Colonic mucosa (tissue), 4 donors: ENCODE data around the gene SH3BP4. TPM values are rescaled to one million over a fixed set of nuclear protein-coding genes. Genes with fewer than 3 reads are reported as not detected.

Experiments used
- DNase-seq: peaks from one replicate; pipeline ENCODE4 v3.0.0-alpha.2; 2020
- H3K27ac ChIP-seq: fragments of 200-600 bp; one replicate; pipeline ENCODE4 v1.8.0; 2021
- H3K27me3 ChIP-seq: fragments of 200-600 bp; one replicate; pipeline ENCODE4 v1.8.0; 2021
- H3K36me3 ChIP-seq: fragments of 200-600 bp; one replicate; pipeline ENCODE4 v1.8.0; 2021
- H3K4me1 ChIP-seq: fragments of 200-600 bp; one replicate; pipeline ENCODE4 v1.8.0; 2021; ENCODE audit warnings: mild to moderate bottlenecking
- H3K4me3 ChIP-seq: fragments of 200-600 bp; one replicate; pipeline ENCODE4 v1.8.0; 2021
- H3K9ac ChIP-seq, 2 donors: one replicate each; pipeline ENCODE4 v1.7.0; 2013; ENCODE audit warnings: control low read depth in 2 of 2, low read depth in 2 of 2, low read length in 2 of 2
- H3K9me3 ChIP-seq: fragments of 200-600 bp; one replicate; pipeline ENCODE4 v1.8.0; 2021
- CTCF ChIP-seq: fragments of 200-600 bp; IDR thresholded peaks from one replicate; pipeline ENCODE4 v1.8.0; 2022; ENCODE audit warnings: antibody characterized with exemption, mild to moderate bottlenecking
- intact Hi-C: fragments of 100-400 bp; cut with DNase I; formaldehyde crosslinking; loops from one replicate; pipeline ENCODE4 v1.14.1; 2022
- total RNA-seq, 2 donors: library from RNA; stranded (reverse); fragmentation: NEBNext Ultra II Directional in 1 of 2; extraction: Animal tissue kit (Norgen Biotek cat#: 25700) in 1 of 2; gene quantifications; one replicate each; pipeline ENCODE4 v1.2.1, GENCODE V29; 2021
- donor health status: healthy.
- donor health status: DM: no; HTN: no; CAD: no.
- donor health status: DM: no; HTN: no; CAD: no.

Gene SH3BP4
- total RNA-seq, 2 donors from 2014 or later = 29.1 to 44.4 TPM

GRCh38 chr2:235003096-235003775 lies 51.4 kb downstream of the SH3BP4 start:
- no peak for DNase-seq
- no peaks in the 10 kb centered on the region for H3K9me3 ChIP-seq
- no peaks in the 10 kb centered on the region for H3K36me3 ChIP-seq
- H3K9ac ChIP-seq = peak overlapping the region in 1 of 2 donors; percentile 12
- peaks cover 30% of the 10 kb centered on the region for H3K4me1 ChIP-seq
- TF ChIP-seq CTCF = no peak
- H3K4me3 ChIP-seq = no peak overlapping the region
- H3K27ac ChIP-seq = peak overlapping the region; percentile 36
- H3K27me3 ChIP-seq = no peaks in the 10 kb centered on the region
- intact Hi-C loops = no loop called here

- no peak overlapping the region for H3K27ac ChIP-seq
- peak overlapping the region in 1 of 2 donors; percentile 62 for H3K9ac ChIP-seq
- H3K36me3 ChIP-seq = no peaks in the 10 kb centered on the region
- H3K4me1 ChIP-seq = peaks cover 40% of the 10 kb centered on the region
- no peak for TF ChIP-seq CTCF
- DNase-seq = no peak
- intact Hi-C loops = no loop called here
- H3K9me3 ChIP-seq = no peaks in the 10 kb centered on the region
- H3K27me3 ChIP-seq = no peaks in the 10 kb centered on the region
- H3K4me3 ChIP-seq = no peak overlapping the region
Measured at GRCh38 chr2:235004329-235004903, 52.6 kb downstream of the SH3BP4 start.

DNA sequence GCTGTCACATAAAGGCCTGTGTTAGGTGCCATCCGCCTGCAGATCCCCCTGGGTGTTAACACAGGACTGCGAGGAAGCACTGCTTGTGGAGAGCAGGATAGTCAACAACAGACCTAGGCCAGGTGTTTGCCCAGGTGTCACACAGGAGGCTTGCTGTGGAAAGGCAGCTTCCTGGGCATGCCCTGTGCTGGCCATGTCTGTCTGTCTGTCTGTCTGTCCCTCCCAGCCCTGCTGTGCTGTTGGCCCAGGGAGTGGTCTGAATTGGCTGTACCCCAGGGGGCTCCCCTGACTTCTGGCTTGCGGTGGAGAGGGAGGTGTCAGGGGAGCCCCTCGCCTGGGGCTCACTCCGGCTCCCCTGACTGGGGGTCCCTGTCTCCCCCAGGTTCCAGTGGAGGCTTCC lies 53.2 kb downstream of the SH3BP4 start:
- no peak for DNase-seq
- no peaks in the 10 kb centered on the region for H3K36me3 ChIP-seq
- intact Hi-C loops = no loop called here
- H3K9me3 ChIP-seq = no peaks in the 10 kb centered on the region
- H3K27ac ChIP-seq = no peak overlapping the region
- H3K9ac ChIP-seq = peak overlapping the region in 1 of 2 donors; percentile 62
- no peak for TF ChIP-seq CTCF
- peaks cover 40% of the 10 kb centered on the region for H3K4me1 ChIP-seq
- H3K4me3 ChIP-seq = no peak overlapping the region
- no peaks in the 10 kb centered on the region for H3K27me3 ChIP-seq

DNA sequence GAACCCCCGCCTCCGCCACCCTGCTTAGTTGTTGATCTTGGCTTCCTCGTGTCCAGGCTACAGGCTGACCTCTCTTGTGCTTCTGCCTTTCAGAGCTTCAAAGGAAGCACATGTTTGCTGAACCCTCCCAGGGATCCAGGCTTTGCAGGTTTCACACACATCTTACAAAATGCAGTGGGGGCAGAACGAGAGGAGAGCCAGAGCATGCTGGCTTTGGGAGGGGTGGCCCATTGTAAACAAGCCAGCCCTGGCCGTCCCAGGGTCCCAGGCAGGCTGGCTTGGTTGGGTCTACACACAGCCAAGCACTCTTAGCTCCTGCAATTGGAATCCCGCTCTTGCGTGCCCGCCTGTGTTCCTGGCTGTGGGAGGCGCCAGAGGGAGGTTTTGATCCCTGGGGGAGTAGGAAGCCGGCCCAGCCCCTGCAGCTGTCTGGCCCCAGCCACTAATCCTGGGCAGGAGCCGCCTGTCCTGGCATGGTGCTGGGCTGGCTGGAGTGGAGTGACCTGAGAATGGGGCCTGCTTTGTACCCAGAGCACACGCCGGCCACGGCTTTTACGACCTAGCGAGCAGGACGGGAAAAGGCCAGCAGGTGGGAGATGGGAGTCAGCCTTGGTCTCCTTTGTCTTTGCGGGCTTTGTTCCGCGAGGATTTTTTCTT lies 53.9 kb downstream of the SH3BP4 start:
- H3K27me3 ChIP-seq = no peaks in the 10 kb centered on the region
- no peaks in the 10 kb centered on the region for H3K9me3 ChIP-seq
- no peak overlapping the region for H3K27ac ChIP-seq
- peak overlapping the region in 1 of 2 donors; percentile 62 for H3K9ac ChIP-seq
- intact Hi-C loops = no loop called here
- peaks cover 40% of the 10 kb centered on the region for H3K4me1 ChIP-seq
- H3K36me3 ChIP-seq = no peaks in the 10 kb centered on the region
- DNase-seq = peak; percentile 68
- TF ChIP-seq CTCF = no peak
- H3K4me3 ChIP-seq = no peak overlapping the region

- no peak for TF ChIP-seq CTCF
- peaks cover 39% of the 10 kb centered on the region for H3K4me1 ChIP-seq
- no peaks in the 10 kb centered on the region for H3K36me3 ChIP-seq
- H3K27me3 ChIP-seq = no peaks in the 10 kb centered on the region
- no peaks in the 10 kb centered on the region for H3K9me3 ChIP-seq
- intact Hi-C loops = no loop called here
- no peak for DNase-seq
- H3K27ac ChIP-seq = no peak overlapping the region
- H3K9ac ChIP-seq = peak overlapping the region in 1 of 2 donors; percentile 69
- no peak overlapping the region for H3K4me3 ChIP-seq
Measured at GRCh38 chr2:235006461-235006860, 54.6 kb downstream of the SH3BP4 start.
